Measurements from ENCODE around the gene HLX. TPM values are rescaled to one million over a fixed set of nuclear protein-coding genes. Genes with fewer than 3 reads are reported as not detected.

Gene HLX
- total RNA-seq, 1 donor from 2014 or later: 0.61 TPM

DNA sequence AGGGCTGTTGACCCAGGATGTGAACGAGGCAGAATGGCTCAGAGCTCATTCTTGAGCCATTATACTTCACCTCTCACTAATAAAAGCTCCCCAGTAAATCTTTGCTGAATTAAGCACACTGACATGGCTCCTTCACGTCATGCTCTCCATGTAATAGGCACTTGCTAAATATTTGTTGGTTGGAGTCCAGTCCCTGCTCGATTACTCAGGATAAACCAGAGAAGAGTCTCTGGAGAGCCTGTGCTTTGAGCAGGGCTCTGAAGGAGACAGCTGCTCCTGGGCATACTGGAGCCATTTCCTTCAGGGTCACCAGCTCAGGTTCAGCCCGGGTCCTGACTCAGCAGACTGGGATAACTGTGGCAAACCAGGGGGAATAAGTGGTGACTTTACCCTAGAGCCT lies 46.9 kb downstream of the HLX start:
- TF ChIP-seq, protein P1, sequence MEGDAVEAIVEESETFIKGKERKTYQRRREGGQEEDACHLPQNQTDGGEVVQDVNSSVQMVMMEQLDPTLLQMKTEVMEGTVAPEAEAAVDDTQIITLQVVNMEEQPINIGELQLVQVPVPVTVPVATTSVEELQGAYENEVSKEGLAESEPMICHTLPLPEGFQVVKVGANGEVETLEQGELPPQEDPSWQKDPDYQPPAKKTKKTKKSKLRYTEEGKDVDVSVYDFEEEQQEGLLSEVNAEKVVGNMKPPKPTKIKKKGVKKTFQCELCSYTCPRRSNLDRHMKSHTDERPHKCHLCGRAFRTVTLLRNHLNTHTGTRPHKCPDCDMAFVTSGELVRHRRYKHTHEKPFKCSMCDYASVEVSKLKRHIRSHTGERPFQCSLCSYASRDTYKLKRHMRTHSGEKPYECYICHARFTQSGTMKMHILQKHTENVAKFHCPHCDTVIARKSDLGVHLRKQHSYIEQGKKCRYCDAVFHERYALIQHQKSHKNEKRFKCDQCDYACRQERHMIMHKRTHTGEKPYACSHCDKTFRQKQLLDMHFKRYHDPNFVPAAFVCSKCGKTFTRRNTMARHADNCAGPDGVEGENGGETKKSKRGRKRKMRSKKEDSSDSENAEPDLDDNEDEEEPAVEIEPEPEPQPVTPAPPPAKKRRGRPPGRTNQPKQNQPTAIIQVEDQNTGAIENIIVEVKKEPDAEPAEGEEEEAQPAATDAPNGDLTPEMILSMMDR (conservative IDR thresholded peaks at IDR 0.05): no peak
- Mint-ChIP-seq H3K4me1 (no peaks in the 10 kb centered on the region), H3K36me3 (ENCODE audit: low read depth) (no peaks in the 10 kb centered on the region), H3K9me3 (no peaks in the 10 kb centered on the region), H3K27me3 (ENCODE audit: low read depth) (peaks cover 38% of the 10 kb centered on the region), H3K4me3 (no peak overlapping the region), H3K27ac (ENCODE audit: unreplicated experiment) (no peak overlapping the region)
- DNase-seq (ENCODE audit: low read depth, low spot score): no peak

DNA sequence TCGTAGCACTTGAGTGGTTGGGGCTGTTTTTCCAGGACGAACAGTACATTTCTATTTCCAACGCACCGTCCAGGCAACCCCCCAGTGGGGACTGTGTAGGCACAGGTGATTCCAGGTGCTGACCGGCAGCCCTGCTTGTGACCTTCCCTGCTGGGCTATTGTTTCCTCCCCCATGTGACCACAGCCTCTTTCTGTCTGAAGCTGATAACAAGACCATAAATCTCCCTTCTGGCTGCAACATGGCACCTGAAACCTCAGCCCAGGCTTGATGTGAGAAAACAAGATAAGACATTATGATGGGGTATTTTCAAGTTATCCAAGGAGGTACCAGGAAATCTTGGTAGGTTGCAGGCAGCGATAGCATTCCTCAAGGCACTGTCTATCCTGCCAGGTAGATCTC lies 48.2 kb downstream of the HLX start:
- Mint-ChIP-seq H3K9me3 (no peaks in the 10 kb centered on the region), H3K4me1 (no peaks in the 10 kb centered on the region)
- TF ChIP-seq, protein P1 (conservative IDR thresholded peaks at IDR 0.05): no peak

DNA sequence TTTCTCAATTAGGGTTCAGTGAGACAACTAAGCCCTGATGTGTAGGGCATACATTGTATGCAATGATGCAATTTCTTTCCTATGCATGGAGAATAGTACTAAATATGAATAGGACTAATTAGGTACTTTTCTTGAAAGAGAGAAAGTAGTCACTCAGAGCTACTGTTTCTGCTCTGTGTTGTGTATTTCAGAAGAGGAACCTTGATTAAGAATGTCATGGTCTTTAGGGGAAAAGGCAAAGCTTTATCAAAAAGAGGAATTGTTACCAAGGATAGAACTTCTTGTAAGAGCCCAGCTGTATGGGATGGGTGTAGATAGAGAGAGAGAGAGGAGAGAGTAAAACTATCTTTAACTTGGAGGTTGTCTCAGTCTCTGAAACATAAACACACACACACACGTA lies 49.1 kb downstream of the HLX start:
- no peaks in the 10 kb centered on the region for H3K36me3 Mint-ChIP-seq (ENCODE audit: low read depth)
- TF ChIP-seq, protein P1 (conservative IDR thresholded peaks at IDR 0.05): no peak
- H3K9me3 Mint-ChIP-seq: no peaks in the 10 kb centered on the region
- no peaks in the 10 kb centered on the region for H3K4me1 Mint-ChIP-seq
- H3K27me3 Mint-ChIP-seq (ENCODE audit: low read depth): peaks cover 35% of the 10 kb centered on the region
- no peak for DNase-seq (ENCODE audit: low read depth, low spot score)
- H3K4me3 Mint-ChIP-seq: no peak overlapping the region
- no peak overlapping the region for H3K27ac Mint-ChIP-seq (ENCODE audit: unreplicated experiment)

More for the DNA sequence above, 48.2 kb downstream of the HLX start:
- H3K27me3 Mint-ChIP-seq (ENCODE audit: low read depth): peaks cover 35% of the 10 kb centered on the region
- DNase-seq (ENCODE audit: low read depth, low spot score): no peak
- no peak overlapping the region for H3K27ac Mint-ChIP-seq (ENCODE audit: unreplicated experiment)
- H3K36me3 Mint-ChIP-seq (ENCODE audit: low read depth): no peaks in the 10 kb centered on the region
- no peak overlapping the region for H3K4me3 Mint-ChIP-seq

DNA sequence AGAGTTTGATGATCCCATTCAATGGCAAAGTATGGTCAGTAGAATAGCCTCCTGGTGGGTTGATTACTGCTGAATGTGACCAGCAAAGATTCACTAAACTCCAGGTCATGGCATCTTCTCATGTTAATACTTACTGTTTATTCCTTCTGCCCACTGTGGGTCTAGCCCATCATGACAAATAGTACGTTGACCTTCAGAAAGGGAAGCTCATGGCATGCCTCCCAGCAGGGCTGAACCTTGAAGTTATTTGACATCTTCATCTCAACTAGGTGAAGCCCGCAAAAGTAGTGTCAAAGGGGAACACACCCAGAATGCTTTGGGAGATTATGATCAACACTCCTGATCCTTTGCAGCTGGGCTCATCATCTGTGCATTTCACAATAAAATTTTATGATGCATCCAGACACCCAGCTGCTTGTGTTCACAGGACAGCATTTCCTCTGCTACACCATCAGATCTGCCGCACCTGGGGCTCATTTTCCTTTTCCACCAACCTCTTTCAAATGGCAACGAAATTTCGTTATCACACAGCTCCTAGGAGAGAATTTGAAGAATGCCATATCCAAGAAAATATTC lies 49.6 kb downstream of the HLX start:
- no peaks in the 10 kb centered on the region for H3K36me3 Mint-ChIP-seq (ENCODE audit: low read depth)
- DNase-seq (ENCODE audit: low read depth, low spot score): no peak
- no peaks in the 10 kb centered on the region for H3K4me1 Mint-ChIP-seq
- no peak overlapping the region for H3K27ac Mint-ChIP-seq (ENCODE audit: unreplicated experiment)
- TF ChIP-seq, protein P1 (conservative IDR thresholded peaks at IDR 0.05): no peak
- no peaks in the 10 kb centered on the region for H3K9me3 Mint-ChIP-seq
- H3K4me3 Mint-ChIP-seq: no peak overlapping the region
- peaks cover 35% of the 10 kb centered on the region for H3K27me3 Mint-ChIP-seq (ENCODE audit: low read depth)

DNA sequence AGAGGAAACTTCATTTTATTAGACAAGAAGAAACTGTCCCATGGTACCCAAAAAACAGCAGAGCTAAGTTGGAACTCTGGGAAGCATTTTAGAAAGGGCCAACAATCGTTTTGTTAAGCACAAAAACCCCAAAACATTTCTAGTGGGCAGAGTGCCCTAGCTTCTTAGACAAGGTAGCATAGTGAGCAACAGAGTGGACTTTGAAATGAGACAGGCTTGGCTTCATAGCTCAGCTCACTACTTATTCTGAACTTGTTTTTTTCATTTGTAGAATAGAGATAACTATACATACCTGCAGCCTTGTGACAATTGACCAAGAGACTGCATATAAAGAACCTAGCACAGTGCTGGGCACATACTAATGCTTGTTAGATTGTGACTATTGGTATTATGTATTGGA lies 50.1 kb downstream of the HLX start:
- H3K9me3 Mint-ChIP-seq: no peaks in the 10 kb centered on the region
- H3K4me1 Mint-ChIP-seq: no peaks in the 10 kb centered on the region
- H3K27ac Mint-ChIP-seq (ENCODE audit: unreplicated experiment): no peak overlapping the region
- peaks cover 35% of the 10 kb centered on the region for H3K27me3 Mint-ChIP-seq (ENCODE audit: low read depth)
- TF ChIP-seq, protein P1 (conservative IDR thresholded peaks at IDR 0.05): no peak
- no peaks in the 10 kb centered on the region for H3K36me3 Mint-ChIP-seq (ENCODE audit: low read depth)
- H3K4me3 Mint-ChIP-seq: no peak overlapping the region
- no peak for DNase-seq (ENCODE audit: low read depth, low spot score)

Other genes starting within 250 kb of the HLX start
- 0.75 and 0.77 TPM in 2 replicates for gene C1orf115, start 189.1 kb upstream of the HLX start, total RNA-seq
- gene MTARC2, start 131.1 kb upstream of the HLX start, total RNA-seq: 4.1 and 5.8 TPM in 2 replicates
- 28.3 and 28.5 TPM in 2 replicates for gene MTARC1, start 92.5 kb upstream of the HLX start, total RNA-seq

Data from neural crest cell (in vitro differentiated cells).